Measurements from ENCODE around the gene EHD1.

- TF ChIP-seq CTCF (conservative IDR thresholded peaks at IDR 0.05 in 1 of 2, IDR thresholded peaks at IDR 0.05 in 1 of 2; ENCODE audit: low read depth in 1 of 2, low read length in 2 of 2), result no peak
- TF ChIP-seq EZH2 (IDR thresholded peaks at IDR 0.05; ENCODE audit: low read length, missing control alignments), result no peak
These were observed 14.4 kb upstream of the EHD1 start for GRCh38 chr11:64892838-64893193.

Data from fibroblast of lung (primary cell).